Stimulated activated CD8-positive, alpha-beta memory T cell treated with anti-CD3 and anti-CD28 coated beads, Interleukin-7, amount 100 ng/mL, for 24 hours (primary cell): Measurements from ENCODE around the gene MVB12B.

ENCODE experiments used
- DNase-seq: peaks from one replicate; pipeline ENCODE4 v3.0.0-alpha.2; 2020; ENCODE audit warnings: low read depth

Gene MVB12B

GRCh38 chr9:126453156-126453963, 126.7 kb downstream of the MVB12B start:
- no peak for DNase-seq

- no peak for DNase-seq
These were observed 127.6 kb downstream of the MVB12B start for GRCh38 chr9:126454215-126454614.

- no peak for DNase-seq
These were observed 128.2 kb downstream of the MVB12B start for GRCh38 chr9:126454795-126455194.

- DNase-seq = no peak
These were observed 130.0 kb downstream of the MVB12B start for GRCh38 chr9:126456441-126457174.

GRCh38 chr9:126457175-126457547, 130.5 kb downstream of the MVB12B start:
- no peak for DNase-seq

GRCh38 chr9:126457890-126458289, 131.3 kb downstream of the MVB12B start:
- no peak for DNase-seq

GRCh38 chr9:126459126-126459525, 132.5 kb downstream of the MVB12B start:
- DNase-seq = no peak

- DNase-seq = no peak
These were observed 132.9 kb downstream of the MVB12B start for GRCh38 chr9:126459546-126459945.

- DNase-seq = no peak
These were observed 133.6 kb downstream of the MVB12B start for GRCh38 chr9:126459965-126460843.

- no peak for DNase-seq
These were observed 134.4 kb downstream of the MVB12B start for GRCh38 chr9:126461029-126461428.

- no peak for DNase-seq
These were observed 135.0 kb downstream of the MVB12B start for GRCh38 chr9:126461608-126462007.

GRCh38 chr9:126462617-126463016, 136.0 kb downstream of the MVB12B start:
- no peak for DNase-seq

- DNase-seq = no peak
These were observed 136.8 kb downstream of the MVB12B start for GRCh38 chr9:126463426-126463825.

- DNase-seq = no peak
These were observed 138.2 kb downstream of the MVB12B start for GRCh38 chr9:126464694-126465441.

- DNase-seq = no peak
These were observed 139.3 kb downstream of the MVB12B start for GRCh38 chr9:126465977-126466376.

GRCh38 chr9:126468141-126468825, 141.7 kb downstream of the MVB12B start:
- DNase-seq = no peak

GRCh38 chr9:126470241-126470993, 143.8 kb downstream of the MVB12B start:
- no peak for DNase-seq

GRCh38 chr9:126471084-126471624, 144.5 kb downstream of the MVB12B start:
- peak; percentile 48 for DNase-seq

GRCh38 chr9:126472198-126472947, 145.7 kb downstream of the MVB12B start:
- no peak for DNase-seq
